Liver (tissue), 9 donors: ENCODE measurements around the gene HOXD8. TPM values are rescaled to one million over a fixed set of nuclear protein-coding genes. Genes with fewer than 3 reads are reported as not detected.

Experiments used
- DNase-seq: peaks from one replicate; pipeline ENCODE4 v3.0.0-alpha.2; 2017; ENCODE audit warnings: low spot score
- H3K27ac ChIP-seq, 2 donors: one replicate each; pipeline ENCODE4 v1.7.0; 2013; ENCODE audit warnings: inconsistent platforms in 2 of 2, low read length in 2 of 2, control low read depth in 1 of 2, low read depth in 1 of 2, mild to moderate bottlenecking in 1 of 2
- H3K27me3 ChIP-seq, 4 donors: one replicate each; pipeline versions ENCODE4 v1.6.1 to v1.7.0; 2013; ENCODE audit warnings: low read length in 3 of 4, inconsistent platforms in 1 of 4, mild to moderate bottlenecking in 1 of 4, moderate library complexity in 1 of 4; ENCODE audit not compliant: control insufficient read depth in 4 of 4, insufficient read depth in 4 of 4
- H3K36me3 ChIP-seq, 4 donors: one replicate each; pipeline versions ENCODE4 v1.6.1 to v1.7.0; 2013; ENCODE audit warnings: low read length in 3 of 4, mild to moderate bottlenecking in 3 of 4, low read depth in 1 of 4, moderate library complexity in 1 of 4; ENCODE audit not compliant: control insufficient read depth in 4 of 4, insufficient read depth in 3 of 4
- H3K4me1 ChIP-seq, 4 donors: one replicate each; pipeline versions ENCODE4 v1.6.1 to v1.7.0; 2013; ENCODE audit warnings: low read length in 3 of 4, mild to moderate bottlenecking in 3 of 4, moderate library complexity in 1 of 4; ENCODE audit not compliant: control insufficient read depth in 4 of 4, insufficient read depth in 4 of 4
- H3K4me3 ChIP-seq, 3 donors: one replicate each; pipeline versions ENCODE4 v1.6.1 to v1.7.0; 2013; ENCODE audit warnings: low read length in 3 of 3, control low read depth in 1 of 3, low read depth in 1 of 3, mild to moderate bottlenecking in 1 of 3
- H3K9ac ChIP-seq, 2 donors: one replicate each; pipeline ENCODE4 v1.7.0; 2013; ENCODE audit warnings: low read length in 2 of 2, mild to moderate bottlenecking in 2 of 2, moderate library complexity in 2 of 2, control low read depth in 1 of 2, low read depth in 1 of 2
- H3K9me3 ChIP-seq, 4 donors: one replicate each; pipeline versions ENCODE4 v1.6.1 to v1.7.0; 2013; ENCODE audit warnings: low read length in 3 of 4; ENCODE audit not compliant: control insufficient read depth in 4 of 4
- EGR1 ChIP-seq, 2 donors: IDR thresholded peaks; 2 replicates each; pipeline ENCODE4 v1.6.1; 2016 to 2018; ENCODE audit warnings: antibody characterized with exemption in 2 of 2, low read depth in 2 of 2
- WGBS: extraction: QIAGEN DNeasy Blood & Tissue Kit; methylation state at CpG from one replicate; pipeline ENCODE4 v1.1.7; 2013; 5-methylcytosine and 5-hydroxymethylcytosine counted together
- polyA plus RNA-seq, 2 donors: library from polyadenylated mRNA; stranded (reverse) in 1 of 2; unstranded in 1 of 2; fragments of 200-250 nt in 1 of 2; fragments of >200 nt in 1 of 2; fragmentation: Nextera tagmentation in 1 of 2; extraction: Ambion mirVana in 1 of 2; gene quantifications; one replicate each; pipeline versions ENCODE4 v1.2.1 to v1.2.3, GENCODE V29; 2013 to 2015
- total RNA-seq, 2 donors: library from RNA; depleted of rRNA; stranded (reverse); fragments of >200 nt; gene quantifications; one replicate each; pipeline ENCODE4 v1.2.3, GENCODE V29; 2014
- TF ChIP-seq, protein P1 (sequence below): IDR thresholded peaks from 2 replicates; pipeline ENCODE4 v1.6.1; 2016; ENCODE audit warnings: antibody characterized with exemption
- TF ChIP-seq, protein P2 (sequence below): fragments of 150-350 bp; IDR thresholded peaks from 2 replicates; pipeline ENCODE4 v1.5.1; 2017; ENCODE audit warnings: improper control_type of control experiment, low read depth, low read length; ENCODE audit not compliant: missing input control
- TF ChIP-seq, protein P3 (sequence below): IDR thresholded peaks from 2 replicates; pipeline ENCODE4 v1.6.1; 2016; ENCODE audit warnings: antibody characterized with exemption, mild to moderate bottlenecking
- donor health status: healthy.
- donor health status: healthy.
- donor health status: healthy.
- donor health status: healthy.
- donor health status: healthy.

The HOXD8 gene
- total and polyA plus RNA-seq, 4 donors, result 0.06 to 0.19 (median 0.08) TPM; not detected in 1

DNA sequence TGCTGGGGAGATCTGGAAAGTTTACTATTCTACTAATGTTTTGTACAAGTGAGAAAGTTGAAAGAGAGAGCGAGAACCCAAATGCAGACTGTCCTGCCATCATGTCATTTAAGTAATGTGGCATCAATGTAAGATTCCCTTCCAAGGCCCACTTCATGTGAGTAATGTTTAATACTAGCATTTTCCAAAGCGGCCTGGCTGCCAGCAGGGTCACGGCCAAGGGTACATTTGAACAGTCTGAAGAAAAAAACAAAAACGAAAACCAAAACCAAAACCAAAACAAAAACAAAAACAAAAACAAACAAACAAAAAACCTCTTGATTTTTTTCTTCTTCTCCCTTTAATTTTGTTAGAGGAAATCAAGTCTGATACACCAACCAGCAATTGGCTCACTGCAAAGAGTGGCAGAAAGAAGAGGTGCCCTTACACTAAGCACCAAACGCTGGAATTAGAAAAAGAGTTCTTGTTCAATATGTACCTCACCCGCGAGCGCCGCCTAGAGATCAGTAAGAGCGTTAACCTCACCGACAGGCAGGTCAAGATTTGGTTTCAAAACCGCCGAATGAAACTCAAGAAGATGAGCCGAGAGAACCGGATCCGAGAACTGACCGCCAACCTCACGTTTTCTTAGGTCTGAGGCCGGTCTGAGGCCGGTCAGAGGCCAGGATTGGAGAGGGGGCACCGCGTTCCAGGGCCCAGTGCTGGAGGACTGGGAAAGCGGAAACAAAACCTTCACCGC lies 10.7 kb upstream of the HOXD8 start:
- no peak overlapping the region for H3K4me3 ChIP-seq
- peaks cover 21 to 41% (median 37%) of the 10 kb centered on the region in 4 donors for H3K27me3 ChIP-seq
- TF ChIP-seq, protein P1, sequence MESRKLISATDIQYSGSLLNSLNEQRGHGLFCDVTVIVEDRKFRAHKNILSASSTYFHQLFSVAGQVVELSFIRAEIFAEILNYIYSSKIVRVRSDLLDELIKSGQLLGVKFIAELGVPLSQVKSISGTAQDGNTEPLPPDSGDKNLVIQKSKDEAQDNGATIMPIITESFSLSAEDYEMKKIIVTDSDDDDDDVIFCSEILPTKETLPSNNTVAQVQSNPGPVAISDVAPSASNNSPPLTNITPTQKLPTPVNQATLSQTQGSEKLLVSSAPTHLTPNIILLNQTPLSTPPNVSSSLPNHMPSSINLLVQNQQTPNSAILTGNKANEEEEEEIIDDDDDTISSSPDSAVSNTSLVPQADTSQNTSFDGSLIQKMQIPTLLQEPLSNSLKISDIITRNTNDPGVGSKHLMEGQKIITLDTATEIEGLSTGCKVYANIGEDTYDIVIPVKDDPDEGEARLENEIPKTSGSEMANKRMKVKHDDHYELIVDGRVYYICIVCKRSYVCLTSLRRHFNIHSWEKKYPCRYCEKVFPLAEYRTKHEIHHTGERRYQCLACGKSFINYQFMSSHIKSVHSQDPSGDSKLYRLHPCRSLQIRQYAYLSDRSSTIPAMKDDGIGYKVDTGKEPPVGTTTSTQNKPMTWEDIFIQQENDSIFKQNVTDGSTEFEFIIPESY, result no peak
- TF ChIP-seq, protein P2, sequence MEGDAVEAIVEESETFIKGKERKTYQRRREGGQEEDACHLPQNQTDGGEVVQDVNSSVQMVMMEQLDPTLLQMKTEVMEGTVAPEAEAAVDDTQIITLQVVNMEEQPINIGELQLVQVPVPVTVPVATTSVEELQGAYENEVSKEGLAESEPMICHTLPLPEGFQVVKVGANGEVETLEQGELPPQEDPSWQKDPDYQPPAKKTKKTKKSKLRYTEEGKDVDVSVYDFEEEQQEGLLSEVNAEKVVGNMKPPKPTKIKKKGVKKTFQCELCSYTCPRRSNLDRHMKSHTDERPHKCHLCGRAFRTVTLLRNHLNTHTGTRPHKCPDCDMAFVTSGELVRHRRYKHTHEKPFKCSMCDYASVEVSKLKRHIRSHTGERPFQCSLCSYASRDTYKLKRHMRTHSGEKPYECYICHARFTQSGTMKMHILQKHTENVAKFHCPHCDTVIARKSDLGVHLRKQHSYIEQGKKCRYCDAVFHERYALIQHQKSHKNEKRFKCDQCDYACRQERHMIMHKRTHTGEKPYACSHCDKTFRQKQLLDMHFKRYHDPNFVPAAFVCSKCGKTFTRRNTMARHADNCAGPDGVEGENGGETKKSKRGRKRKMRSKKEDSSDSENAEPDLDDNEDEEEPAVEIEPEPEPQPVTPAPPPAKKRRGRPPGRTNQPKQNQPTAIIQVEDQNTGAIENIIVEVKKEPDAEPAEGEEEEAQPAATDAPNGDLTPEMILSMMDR, result peak; percentile 9
- H3K9ac ChIP-seq, result no peak overlapping the region
- WGBS, result 13% methylated on average over 24 of the region's 24 CpGs
- no peak overlapping the region for H3K27ac ChIP-seq
- H3K4me1 ChIP-seq, result peaks cover 4 to 12% (median 10%) of the 10 kb centered on the region in 4 donors
- no peak for DNase-seq
- H3K9me3 ChIP-seq, result peaks cover 0 to 7% (median under 1%) of the 10 kb centered on the region in 4 donors
- H3K36me3 ChIP-seq, result no peaks in the 10 kb centered on the region

DNA sequence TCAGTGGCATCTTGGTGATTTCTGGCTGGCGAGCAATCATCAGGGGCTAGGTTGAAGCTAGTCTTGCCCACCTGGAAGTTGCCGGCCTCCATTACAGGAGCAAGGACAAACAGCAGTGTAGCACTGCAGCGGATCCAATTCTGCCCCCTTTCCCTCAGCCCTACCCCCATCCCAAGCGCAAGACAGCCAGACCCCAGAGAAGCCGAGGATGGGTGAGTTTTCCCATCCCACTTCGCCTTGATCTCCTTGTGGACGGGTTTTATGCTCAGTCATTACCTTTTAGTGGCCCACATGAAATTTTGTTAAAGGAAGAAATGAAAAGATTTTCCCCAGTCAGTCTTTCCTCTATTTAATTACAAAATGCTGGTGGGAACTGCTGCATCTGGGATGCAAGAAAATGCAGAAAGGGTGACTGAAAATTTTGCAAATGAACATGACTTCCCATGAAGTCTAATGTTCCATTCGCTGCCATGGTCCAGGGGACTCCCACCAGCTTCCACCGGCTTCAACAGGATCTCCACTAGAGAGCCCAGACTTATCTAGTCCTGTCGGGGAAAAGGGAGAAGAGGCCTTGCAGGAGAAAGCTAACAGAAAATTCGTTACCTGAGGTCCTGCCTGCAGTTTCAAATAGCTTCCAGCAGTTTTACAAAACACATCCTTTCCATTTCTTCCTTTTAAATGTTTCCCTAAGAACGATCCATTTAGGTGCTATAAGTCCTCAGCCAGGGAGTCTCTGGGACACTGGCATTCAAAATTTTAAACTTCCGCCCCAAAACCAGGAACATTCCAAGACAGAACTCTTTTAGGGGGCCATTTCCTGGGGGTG lies 8.9 kb upstream of the HOXD8 start:
- Histone ChIP-seq H3K27me3 (peaks cover 21 to 42% (median 38%) of the 10 kb centered on the region in 4 donors), H3K9ac (no peak overlapping the region), H3K9me3 (peaks cover 0 to 7% (median under 1%) of the 10 kb centered on the region in 4 donors), H3K4me1 (peaks cover 4 to 12% (median 10%) of the 10 kb centered on the region in 4 donors), H3K36me3 (no peaks in the 10 kb centered on the region), H3K27ac (no peak overlapping the region), H3K4me3 (no peak overlapping the region)
- WGBS, result 14% methylated on average over 13 of the region's 13 CpGs
- no peak for TF ChIP-seq EGR1 (IDR thresholded peaks at IDR 0.05; ENCODE audit: low read depth in 2 of 2)
- TF ChIP-seq, protein P3, sequence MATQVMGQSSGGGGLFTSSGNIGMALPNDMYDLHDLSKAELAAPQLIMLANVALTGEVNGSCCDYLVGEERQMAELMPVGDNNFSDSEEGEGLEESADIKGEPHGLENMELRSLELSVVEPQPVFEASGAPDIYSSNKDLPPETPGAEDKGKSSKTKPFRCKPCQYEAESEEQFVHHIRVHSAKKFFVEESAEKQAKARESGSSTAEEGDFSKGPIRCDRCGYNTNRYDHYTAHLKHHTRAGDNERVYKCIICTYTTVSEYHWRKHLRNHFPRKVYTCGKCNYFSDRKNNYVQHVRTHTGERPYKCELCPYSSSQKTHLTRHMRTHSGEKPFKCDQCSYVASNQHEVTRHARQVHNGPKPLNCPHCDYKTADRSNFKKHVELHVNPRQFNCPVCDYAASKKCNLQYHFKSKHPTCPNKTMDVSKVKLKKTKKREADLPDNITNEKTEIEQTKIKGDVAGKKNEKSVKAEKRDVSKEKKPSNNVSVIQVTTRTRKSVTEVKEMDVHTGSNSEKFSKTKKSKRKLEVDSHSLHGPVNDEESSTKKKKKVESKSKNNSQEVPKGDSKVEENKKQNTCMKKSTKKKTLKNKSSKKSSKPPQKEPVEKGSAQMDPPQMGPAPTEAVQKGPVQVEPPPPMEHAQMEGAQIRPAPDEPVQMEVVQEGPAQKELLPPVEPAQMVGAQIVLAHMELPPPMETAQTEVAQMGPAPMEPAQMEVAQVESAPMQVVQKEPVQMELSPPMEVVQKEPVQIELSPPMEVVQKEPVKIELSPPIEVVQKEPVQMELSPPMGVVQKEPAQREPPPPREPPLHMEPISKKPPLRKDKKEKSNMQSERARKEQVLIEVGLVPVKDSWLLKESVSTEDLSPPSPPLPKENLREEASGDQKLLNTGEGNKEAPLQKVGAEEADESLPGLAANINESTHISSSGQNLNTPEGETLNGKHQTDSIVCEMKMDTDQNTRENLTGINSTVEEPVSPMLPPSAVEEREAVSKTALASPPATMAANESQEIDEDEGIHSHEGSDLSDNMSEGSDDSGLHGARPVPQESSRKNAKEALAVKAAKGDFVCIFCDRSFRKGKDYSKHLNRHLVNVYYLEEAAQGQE, result no peak
- TF ChIP-seq, protein P1, result no peak
- DNase-seq, result no peak
